ENCODE data around the gene KCTD6. TPM values are rescaled to one million over a fixed set of nuclear protein-coding genes. Genes with fewer than 3 reads are reported as not detected.

Gene KCTD6
- total and polyA plus RNA-seq, 2 of the 8 experiments (the other 6 are each of a cell fraction or from before 2014, with no cell fraction given) = 17.4 to 21.4 TPM

GRCh38 chr3:58502872-58503271 lies 11.0 kb downstream of the KCTD6 start:
- no peak overlapping the region for H2BK12ac ChIP-seq (ENCODE audit: low read depth, low read length)
- H3K27ac ChIP-seq (ENCODE audit: low read depth, low read length) = no peak overlapping the region
- H3K79me1 ChIP-seq (ENCODE audit: low read depth, low read length) = peaks cover 3% of the 10 kb centered on the region; the same call in 1 of the 2 replicates
- H2AK5ac ChIP-seq (ENCODE audit: low read depth, low read length) = no peak overlapping the region
- H4K5ac ChIP-seq (ENCODE audit: insufficient read length, low read depth, low read length) = no peak overlapping the region
- H4K91ac ChIP-seq (replicated peaks; ENCODE audit: insufficient read length, low read length) = no peak overlapping the region
- no peaks in the 10 kb centered on the region for H3K9me3 ChIP-seq (ENCODE audit: insufficient read depth in 2 of 2, low read depth in 1 of 2, low read length in 1 of 2)
- CTCF ChIA-PET (ENCODE audit: partially characterized antibody) = interaction anchor here (1.1 kb wide), 1 partner anchor 63 kb away, joined by 4 read pairs; no protein-coding TSS in a partner anchor
- no peaks in the 10 kb centered on the region; a peak in 1 of 7 replicates for H3K4me1 ChIP-seq (replicated peaks in 1 of 4; ENCODE audit: control insufficient read depth in 3 of 4, insufficient read depth in 4 of 4, low read length in 3 of 4)
- 84% methylated on average over 1 of the region's 1 CpG; no CpG with 5 or more reads in 1 of the 2 experiments for WGBS, 2 experiments (ENCODE audit: extremely low coverage in 1 of 2, insufficient coverage in 1 of 2, insufficient read length in 1 of 2, insufficient replicate concordance in 2 of 2, low coverage in 1 of 2, low lambda C conversion rate in 2 of 2, missing lambda C conversion rate in 1 of 2)
- peaks cover 4 to 43% of the 10 kb centered on the region in 2 experiments for H3K79me2 ChIP-seq (ENCODE audit: control insufficient read depth in 1 of 2, insufficient read depth in 2 of 2, low read length in 2 of 2)
- DNase-seq (ENCODE audit: low read depth in 1 of 2, low spot score in 2 of 2) (no peak), FAIRE-seq (no peak)
- H3K36me3 ChIP-seq (ENCODE audit: control insufficient read depth in 2 of 4, insufficient read depth in 4 of 4, low read length in 3 of 4) = peaks cover 0 to 30% (median 5%) of the 10 kb centered on the region in 4 experiments; a peak in 4 of 8 replicates
- H2AFZ ChIP-seq (ENCODE audit: low read length) = no peak overlapping the region
- no peak overlapping the region for H3K23ac ChIP-seq (ENCODE audit: insufficient read length)
- no peak overlapping the region for H2BK20ac ChIP-seq (ENCODE audit: low read length)
- H2BK15ac ChIP-seq (ENCODE audit: low read length) = no peak overlapping the region
- POLR2A ChIA-PET (ENCODE audit: partially characterized antibody) = no interaction called here
- no peak overlapping the region for H4K8ac ChIP-seq (ENCODE audit: extremely low read depth, insufficient read depth, low read length)
- peaks cover 0 to 5% of the 10 kb centered on the region in 2 experiments for H4K20me1 ChIP-seq (replicated peaks in 1 of 2; ENCODE audit: control insufficient read depth in 1 of 2, insufficient read depth in 2 of 2, low read length in 2 of 2)
- no peak overlapping the region for H2BK5ac ChIP-seq (ENCODE audit: low read depth, low read length)
- no peak overlapping the region for H3K18ac ChIP-seq (ENCODE audit: extremely low read depth, low read length)
- no peak overlapping the region for H3K14ac ChIP-seq (ENCODE audit: insufficient read length)
- no peak overlapping the region for H3K4ac ChIP-seq (replicated peaks; ENCODE audit: insufficient read length, low read depth, low read length)
- no peaks in the 10 kb centered on the region for H3K27me3 ChIP-seq (replicated peaks in 1 of 4; ENCODE audit: control insufficient read depth in 3 of 4, extremely low read depth in 1 of 4, insufficient read depth in 3 of 4, low read length in 3 of 4)
- H3K4me2 ChIP-seq (ENCODE audit: insufficient read depth in 1 of 2, low read depth in 2 of 2, low read length in 2 of 2) = no peak overlapping the region
- no peak overlapping the region for H3K4me3 ChIP-seq (ENCODE audit: extremely low read depth in 1 of 4, insufficient read depth in 2 of 4, low read depth in 3 of 4, low read length in 4 of 4)
- no peak overlapping the region for H3K56ac ChIP-seq (replicated peaks; ENCODE audit: insufficient read length, low read depth, low read length)
- no peak overlapping the region for H3K9ac ChIP-seq (replicated peaks in 1 of 4; ENCODE audit: extremely low read depth in 1 of 4, low read depth in 3 of 4, low read length in 3 of 4)
- no peak overlapping the region for H2BK120ac ChIP-seq (replicated peaks; ENCODE audit: low read depth, low read length)
- H3K23me2 ChIP-seq (ENCODE audit: low read depth, low read length) = no peaks in the 10 kb centered on the region
- TF ChIP-seq ZNF274 (IDR thresholded peaks at IDR 0.05; ENCODE audit: borderline replicate concordance, extremely low read depth, low read length) = no peak
- TF ChIP-seq CHD2 (IDR thresholded peaks at IDR 0.05; ENCODE audit: low read length) = no peak
- TF ChIP-seq RFX5 (IDR thresholded peaks at IDR 0.05; ENCODE audit: borderline replicate concordance, low read depth, low read length) = no peak
- no peak for TF ChIP-seq SP4 (IDR thresholded peaks at IDR 0.05; ENCODE audit: low read length)
- TF ChIP-seq JUND (IDR thresholded peaks at IDR 0.05; ENCODE audit: low read length) = no peak
- no peak for TF ChIP-seq POLR2AphosphoS5 (IDR thresholded peaks at IDR 0.05; ENCODE audit: low read depth, low read length)
- no peak for TF ChIP-seq CEBPB (IDR thresholded peaks at IDR 0.05; ENCODE audit: low read depth, low read length)
- TF ChIP-seq RXRA (IDR thresholded peaks at IDR 0.05; ENCODE audit: insufficient read depth, low read depth, low read length) = no peak
- no peak for TF ChIP-seq MAFK (IDR thresholded peaks at IDR 0.05; ENCODE audit: low read depth, low read length)
- TF ChIP-seq RNF2 (IDR thresholded peaks at IDR 0.05; ENCODE audit: borderline replicate concordance, low read depth, low read length, missing control alignments, poor library complexity, severe bottlenecking) = no peak
- no peak for TF ChIP-seq JUN (IDR thresholded peaks at IDR 0.05; ENCODE audit: low read depth, low read length)
- TF ChIP-seq SRF (IDR thresholded peaks at IDR 0.05; ENCODE audit: low read depth, low read length) = no peak
- TF ChIP-seq KDM1A (IDR thresholded peaks at IDR 0.05; ENCODE audit: borderline replicate concordance, low read length) = no peak
- TF ChIP-seq NANOG (IDR thresholded peaks at IDR 0.05; ENCODE audit: insufficient read depth, low read depth, low read length, poor library complexity, severe bottlenecking) = no peak
